ENCODE results near the gene RASAL1. TPM values are rescaled to one million over a fixed set of nuclear protein-coding genes. Genes with fewer than 3 reads are reported as not detected.
"Not testable (repeated sequence)": the region's sequence is repeated elsewhere in the genome, so short reads cannot be mapped to it uniquely, and the experiment has no call there.

RASAL1 gene
- total and polyA plus RNA-seq, 3 experiments from 2014 or later: 0.45 to 0.72 (median 0.51) TPM

- Histone ChIP-seq H3K9me3 (ENCODE audit: low read length) (no peaks in the 10 kb centered on the region), H3K4me1 (ENCODE audit: insufficient read depth, low read length) (peaks cover 1% of the 10 kb centered on the region), H3K36me3 (ENCODE audit: insufficient read depth, low read length) (no peaks in the 10 kb centered on the region), H3K4me3 (ENCODE audit: low read length) (no peak overlapping the region), H3K27me3 (ENCODE audit: insufficient read depth, low read length, poor library complexity, severe bottlenecking) (no peaks in the 10 kb centered on the region), H3K27ac (ENCODE audit: low read depth, low read length) (no peak overlapping the region)
- Mint-ChIP-seq H3K4me3 (no peak overlapping the region), H3K36me3 (no peaks in the 10 kb centered on the region), H3K4me1 (peaks cover 0 to 1% (median 1%) of the 10 kb centered on the region in 3 donors), H3K9me3 (no peaks in the 10 kb centered on the region), H3K27me3 (peaks cover 0 to 2% of the 10 kb centered on the region in 2 donors), H3K27ac (peak overlapping the region in 1 of 8 donors; percentile 33)
- POLR2A ChIA-PET: no interaction called here
- CTCF ChIA-PET: no interaction called here
- no peak for DNase-seq
These were observed 5.7 kb downstream of the RASAL1 start for GRCh38 chr12:113129664-113130456.

GRCh38 chr12:113128802-113129663, 6.5 kb downstream of the RASAL1 start:
- Mint-ChIP-seq H3K4me1 (no peaks in the 10 kb centered on the region), H3K27me3 (no peaks in the 10 kb centered on the region), H3K36me3 (no peaks in the 10 kb centered on the region), H3K27ac (peak overlapping the region in 1 of 8 donors; percentile 12), H3K4me3 (no peak overlapping the region), H3K9me3 (no peaks in the 10 kb centered on the region)
- ChIA-PET CTCF (no interaction called here), POLR2A (no interaction called here)
- Histone ChIP-seq H3K36me3 (ENCODE audit: insufficient read depth, low read length) (no peaks in the 10 kb centered on the region), H3K27ac (ENCODE audit: low read depth, low read length) (no peak overlapping the region), H3K4me3 (ENCODE audit: low read length) (no peak overlapping the region), H3K4me1 (ENCODE audit: insufficient read depth, low read length) (no peaks in the 10 kb centered on the region), H3K27me3 (ENCODE audit: insufficient read depth, low read length, poor library complexity, severe bottlenecking) (no peaks in the 10 kb centered on the region), H3K9me3 (ENCODE audit: low read length) (no peaks in the 10 kb centered on the region)
- no peak for DNase-seq

GRCh38 chr12:113127791-113128199, 7.8 kb downstream of the RASAL1 start:
- peaks cover 0 to 7% (median 5%) of the 10 kb centered on the region in 5 donors for H3K9me3 Mint-ChIP-seq
- H3K4me3 Mint-ChIP-seq: no peak overlapping the region
- Histone ChIP-seq H3K36me3 (ENCODE audit: insufficient read depth, low read length) (no peaks in the 10 kb centered on the region), H3K9me3 (ENCODE audit: low read length) (no peaks in the 10 kb centered on the region), H3K27me3 (ENCODE audit: insufficient read depth, low read length, poor library complexity, severe bottlenecking) (no peaks in the 10 kb centered on the region), H3K4me3 (ENCODE audit: low read length) (no peak overlapping the region), H3K4me1 (ENCODE audit: insufficient read depth, low read length) (no peaks in the 10 kb centered on the region), H3K27ac (ENCODE audit: low read depth, low read length) (no peak overlapping the region)
- DNase-seq: no peak
- ChIA-PET CTCF (no interaction called here), POLR2A (no interaction called here)
- no peaks in the 10 kb centered on the region for H3K4me1 Mint-ChIP-seq
- H3K27ac Mint-ChIP-seq: no peak overlapping the region
- no peaks in the 10 kb centered on the region for H3K27me3 Mint-ChIP-seq
- peaks cover 0 to 5% (median 3%) of the 10 kb centered on the region in 3 donors for H3K36me3 Mint-ChIP-seq

GRCh38 chr12:113120670-113121370, 14.7 kb downstream of the RASAL1 start:
- no peaks in the 10 kb centered on the region for H3K4me1 ChIP-seq (ENCODE audit: insufficient read depth, low read length)
- H3K27me3 Mint-ChIP-seq: peaks cover 3 to 15% of the 10 kb centered on the region in 2 donors
- no peak for DNase-seq
- POLR2A ChIA-PET: no interaction called here
- no peak overlapping the region for H3K4me3 ChIP-seq (ENCODE audit: low read length)
- H3K36me3 ChIP-seq (ENCODE audit: insufficient read depth, low read length): no peaks in the 10 kb centered on the region
- no peaks in the 10 kb centered on the region for H3K4me1 Mint-ChIP-seq
- H3K4me3 Mint-ChIP-seq: no peak overlapping the region
- H3K36me3 Mint-ChIP-seq: peaks cover 0 to 5% (median 3%) of the 10 kb centered on the region in 3 donors
- no peaks in the 10 kb centered on the region for H3K27me3 ChIP-seq (ENCODE audit: insufficient read depth, low read length, poor library complexity, severe bottlenecking)
- CTCF ChIA-PET: interaction anchor here (0.9 kb wide), 1 partner anchor 20 kb away, joined by 3 read pairs; no protein-coding TSS in a partner anchor
- no peaks in the 10 kb centered on the region for H3K9me3 ChIP-seq (ENCODE audit: low read length)
- peaks cover 0 to 8% (median 7%) of the 10 kb centered on the region in 5 donors for H3K9me3 Mint-ChIP-seq
- no peak overlapping the region for H3K27ac ChIP-seq (ENCODE audit: low read depth, low read length)
- no peak overlapping the region for H3K27ac Mint-ChIP-seq

- H3K27me3 Mint-ChIP-seq: peaks cover 3 to 15% of the 10 kb centered on the region in 2 donors
- Histone ChIP-seq H3K4me3 (ENCODE audit: low read length) (no peak overlapping the region), H3K27ac (ENCODE audit: low read depth, low read length) (no peak overlapping the region), H3K27me3 (ENCODE audit: insufficient read depth, low read length, poor library complexity, severe bottlenecking) (no peaks in the 10 kb centered on the region), H3K36me3 (ENCODE audit: insufficient read depth, low read length) (no peaks in the 10 kb centered on the region), H3K9me3 (ENCODE audit: low read length) (no peaks in the 10 kb centered on the region), H3K4me1 (ENCODE audit: insufficient read depth, low read length) (no peaks in the 10 kb centered on the region)
- CTCF ChIA-PET: no interaction called here
- H3K27ac Mint-ChIP-seq: no peak overlapping the region
- POLR2A ChIA-PET: no interaction called here
- H3K4me1 Mint-ChIP-seq: no peaks in the 10 kb centered on the region
- H3K36me3 Mint-ChIP-seq: peaks cover 0 to 5% (median 3%) of the 10 kb centered on the region in 3 donors
- H3K4me3 Mint-ChIP-seq: no peak overlapping the region
- H3K9me3 Mint-ChIP-seq: peaks cover 0 to 8% (median 7%) of the 10 kb centered on the region in 5 donors
- no peak for DNase-seq
These were observed 15.4 kb downstream of the RASAL1 start for GRCh38 chr12:113119980-113120669.

- H3K27ac ChIP-seq (ENCODE audit: low read depth, low read length): no peak overlapping the region
- Mint-ChIP-seq H3K36me3 (peaks cover 0 to under 1% (median under 1%) of the 10 kb centered on the region in 3 donors), H3K27ac (no peak overlapping the region), H3K4me1 (no peaks in the 10 kb centered on the region), H3K4me3 (no peak overlapping the region), H3K9me3 (peaks cover 0 to 6% (median 4%) of the 10 kb centered on the region in 5 donors), H3K27me3 (peaks cover 3 to 15% of the 10 kb centered on the region in 2 donors)
- ChIA-PET CTCF (no interaction called here), POLR2A (no interaction called here)
- no peak for DNase-seq
- H3K4me1 ChIP-seq (ENCODE audit: insufficient read depth, low read length): no peaks in the 10 kb centered on the region
- no peak overlapping the region for H3K4me3 ChIP-seq (ENCODE audit: low read length)
- no peaks in the 10 kb centered on the region for H3K36me3 ChIP-seq (ENCODE audit: insufficient read depth, low read length)
- no peaks in the 10 kb centered on the region for H3K9me3 ChIP-seq (ENCODE audit: low read length)
- H3K27me3 ChIP-seq (ENCODE audit: insufficient read depth, low read length, poor library complexity, severe bottlenecking): no peaks in the 10 kb centered on the region
These were observed 17.4 kb downstream of the RASAL1 start for GRCh38 chr12:113118142-113118541.

- DNase-seq; H3K9me3 Mint-ChIP-seq; H3K36me3 ChIP-seq (ENCODE audit: insufficient read depth, low read length); H3K4me3 ChIP-seq (ENCODE audit: low read length); H3K27ac ChIP-seq (ENCODE audit: low read depth, low read length); H3K4me1 Mint-ChIP-seq; CTCF ChIA-PET; H3K36me3 Mint-ChIP-seq; H3K4me1 ChIP-seq (ENCODE audit: insufficient read depth, low read length); H3K9me3 ChIP-seq (ENCODE audit: low read length); H3K27ac Mint-ChIP-seq; H3K27me3 ChIP-seq (ENCODE audit: insufficient read depth, low read length, poor library complexity, severe bottlenecking); POLR2A ChIA-PET; H3K4me3 Mint-ChIP-seq: not testable (repeated sequence)
- peaks cover 3 to 15% of the 10 kb centered on the region in 2 donors for H3K27me3 Mint-ChIP-seq
These were observed 17.9 kb downstream of the RASAL1 start for GRCh38 chr12:113117684-113118083.

Measured in CD8-positive, alpha-beta memory T cell (primary cell).